Adrenal gland (tissue), 12 donors: ENCODE measurements around the gene AMPD3. TPM values are rescaled to one million over a fixed set of nuclear protein-coding genes. Genes with fewer than 3 reads are reported as not detected.

ENCODE experiments used
- DNase-seq, 7 donors: peaks; one replicate each; pipeline ENCODE4 v3.0.0-alpha.2; 2019 to 2020
- H3K27ac ChIP-seq, 5 donors: fragments of 200-600 bp; sonication (generic) in 4 of 5; 1 replicate in 3 of 5; 2 replicates in 2 of 5; pipeline versions ENCODE4 v1.5.1 to v1.8.0; 2016 to 2020; ENCODE audit warnings: mild to moderate bottlenecking in 1 of 5
- H3K27me3 ChIP-seq: fragments of 200-600 bp; 2 replicates; pipeline ENCODE4 v1.8.0; 2021
- H3K36me3 ChIP-seq, 2 donors: fragments of 200-600 bp; replicated peaks in 1 of 2; 1 replicate in 1 of 2; 2 replicates in 1 of 2; pipeline versions ENCODE4 v1.5.1 to v1.8.0; 2018 to 2022
- H3K4me1 ChIP-seq, 2 donors: fragments of 200-600 bp; replicated peaks in 1 of 2; 1 replicate in 1 of 2; 2 replicates in 1 of 2; pipeline versions ENCODE4 v1.5.1 to v1.8.0; 2018 to 2021
- H3K4me3 ChIP-seq, 4 donors: fragments of 200-600 bp; sonication (generic) in 3 of 4; one replicate each; pipeline ENCODE4 v1.5.1; 2016 to 2018
- H3K9me3 ChIP-seq, 3 donors: fragments of 200-600 bp; sonication (generic) in 1 of 3; replicated peaks in 1 of 3; 1 replicate in 2 of 3; 2 replicates in 1 of 3; pipeline versions ENCODE4 v1.5.1 to v1.8.0; 2016 to 2021
- CTCF ChIP-seq, 6 experiments: fragments of 450-650 bp in 4 of 6; fragments of 200-600 bp in 2 of 6; sonication (generic) in 1 of 6; IDR thresholded peaks; 1 replicate in 5 of 6; 2 replicates in 1 of 6; pipeline versions ENCODE4 v1.5.1 to v1.8.0; 2016 to 2021; ENCODE audit warnings: antibody characterized with exemption in 6 of 6, mild to moderate bottlenecking in 2 of 6, moderate library complexity in 1 of 6
- POLR2A ChIP-seq, 2 donors: fragments of 450-650 bp; IDR thresholded peaks; one replicate each; pipeline ENCODE4 v1.6.1; 2017; ENCODE audit warnings: antibody characterized with exemption in 2 of 2, mild to moderate bottlenecking in 2 of 2, moderate library complexity in 1 of 2
- WGBS, 4 donors: extraction: QIAGEN DNeasy Blood & Tissue Kit in 2 of 4; methylation state at CpG; one replicate each; pipeline versions ENCODE4 v1.1.5 to v1.1.7; 2013 to 2017; 5-methylcytosine and 5-hydroxymethylcytosine counted together
- intact Hi-C, 2 donors: fragments of 100-400 bp; cut with DNase I; formaldehyde crosslinking; loops; one replicate each; pipeline versions ENCODE4 v1.14.1 to v1.15.0; 2022 to 2023
- polyA plus RNA-seq, 3 donors: library from polyadenylated mRNA; stranded (reverse); fragments of 200-250 nt in 2 of 3; fragments of 350-450 nt in 1 of 3; fragmentation: Illumina TruSeq in 1 of 3; extraction: RNeasy Lipid Tissue Mini Kit (QIAGEN cat#74804) in 1 of 3; gene quantifications; one replicate each; pipeline ENCODE4 v1.2.3, GENCODE V29; 2013 to 2014
- total RNA-seq, 9 donors: library from RNA; depleted of rRNA in 4 of 9; stranded (reverse); fragments of >200 nt in 4 of 9; fragments of 120-200 nt in 1 of 9; fragmentation: NEBNext Ultra II Directional in 1 of 9; extraction: Animal tissue kit (Norgen Biotek cat#: 25700) in 1 of 9; gene quantifications; one replicate each; pipeline versions ENCODE4 v1.1.0 to v1.2.4, GENCODE V29; 2013 to 2023
- donor health status: healthy with polysubstance abuse.
- donor health status: Bipolar disorder and iron deficiency.
- donor health status: DM: yes; HTN: yes; CAD: no.
- donor health status: DM: no; HTN: no; CAD: no.
- donor health status: DM: no; HTN: no; CAD: no.
- donor health status: DM: yes; HTN: yes; CAD: no.

Gene AMPD3
- total and polyA plus RNA-seq, 12 donors: 16.5 to 64.1 (median 42.9) TPM

- intact Hi-C loops: no loop called here
- peaks cover 0 to 29% of the 10 kb centered on the region in 2 donors for H3K36me3 ChIP-seq
- peak in 5 of 7 donors; percentile 11 to 44 (median 16) for DNase-seq
Observed at GRCh38 chr11:10488121-10488933, 33.3 kb downstream of the AMPD3 start.

GRCh38 chr11:10488934-10489691 is 34.0 kb downstream of the AMPD3 start:
- Histone ChIP-seq H3K4me3 (no peak overlapping the region), H3K27ac (peak overlapping the region in 3 of 5 donors; percentile 67 to 90 (median 88)), H3K27me3 (no peaks in the 10 kb centered on the region), H3K9me3 (no peaks in the 10 kb centered on the region), H3K36me3 (peaks cover 0 to 37% of the 10 kb centered on the region in 2 donors), H3K4me1 (peaks cover 26 to 30% of the 10 kb centered on the region in 2 donors)
- TF ChIP-seq POLR2A (IDR thresholded peaks at IDR 0.05) (no peak), CTCF (IDR thresholded peaks at IDR 0.05) (no peak)
- DNase-seq: peak in 6 of 7 donors; percentile 22 to 60 (median 43)
- WGBS, 4 donors: 86 to 90% (median 88%) methylated on average over 5 to 11 of the region's 11 CpGs
- intact Hi-C loops: no loop called here

More at GRCh38 chr11:10488121-10488933, 33.3 kb downstream of the AMPD3 start:
- 86 to 92% (median 89%) methylated on average over 13 of the region's 13 CpGs for WGBS, 4 donors
- TF ChIP-seq CTCF (IDR thresholded peaks at IDR 0.05): no peak
- TF ChIP-seq POLR2A (IDR thresholded peaks at IDR 0.05): no peak
- no peak overlapping the region for H3K4me3 ChIP-seq
- no peaks in the 10 kb centered on the region for H3K9me3 ChIP-seq
- peaks cover 26 to 30% of the 10 kb centered on the region in 2 donors for H3K4me1 ChIP-seq
- H3K27ac ChIP-seq: peak overlapping the region in 3 of 5 donors; percentile 67 to 90 (median 88)
- H3K27me3 ChIP-seq: no peaks in the 10 kb centered on the region

DNA sequence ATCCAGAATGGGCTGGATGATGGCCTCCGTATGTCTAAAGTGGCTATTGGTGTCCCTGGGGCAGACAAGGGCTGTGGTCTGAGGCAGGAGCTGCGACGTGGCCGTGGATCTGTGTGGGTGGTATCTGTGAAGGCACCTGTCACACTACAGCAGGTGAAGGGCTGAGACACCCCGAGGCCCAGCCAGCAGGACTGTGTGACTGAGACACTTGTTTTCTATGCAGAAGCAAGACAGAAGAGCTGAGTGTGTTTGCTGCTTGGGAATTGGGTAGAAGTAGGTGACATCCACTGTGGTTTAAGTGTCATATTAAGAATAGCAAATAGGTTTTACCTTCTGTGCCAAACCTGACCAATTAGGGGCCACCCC is 35.0 kb downstream of the AMPD3 start:
- WGBS, 4 donors: 71 to 96% (median 86%) methylated on average over 4 to 5 of the region's 5 CpGs
- Histone ChIP-seq H3K4me3 (no peak overlapping the region), H3K4me1 (peaks cover 26 to 30% of the 10 kb centered on the region in 2 donors), H3K27me3 (no peaks in the 10 kb centered on the region), H3K36me3 (peaks cover 0 to 40% of the 10 kb centered on the region in 2 donors), H3K27ac (peak overlapping the region; percentile 45 to 90 (median 67)), H3K9me3 (no peaks in the 10 kb centered on the region)
- no peak for TF ChIP-seq POLR2A (IDR thresholded peaks at IDR 0.05)
- peak in 1 of 6 experiments; percentile 5 for TF ChIP-seq CTCF (IDR thresholded peaks at IDR 0.05)
- intact Hi-C loops: no loop called here
- peak in 4 of 7 donors; percentile 17 to 57 (median 27) for DNase-seq
